Esophagus (tissue), 2 donors: ENCODE measurements around the gene CRIP2. TPM values are rescaled to one million over a fixed set of nuclear protein-coding genes. Genes with fewer than 3 reads are reported as not detected.
A peak's percentile ranks its signal among the peaks of the same experiment; 100 is the strongest.

ENCODE experiments used
- H3K27ac ChIP-seq, 2 donors: one replicate each; pipeline ENCODE4 v1.5.1; 2013; ENCODE audit warnings: low read depth in 2 of 2, mild to moderate bottlenecking in 2 of 2, inconsistent platforms in 1 of 2, low read length in 1 of 2, moderate library complexity in 1 of 2
- H3K27me3 ChIP-seq, 2 donors: one replicate each; pipeline ENCODE4 v1.6.1; 2013; ENCODE audit warnings: low read length in 2 of 2, control low read depth in 1 of 2, mild to moderate bottlenecking in 1 of 2; ENCODE audit not compliant: insufficient read depth in 2 of 2, control insufficient read depth in 1 of 2
- H3K36me3 ChIP-seq, 2 donors: one replicate each; pipeline ENCODE4 v1.6.1; 2013; ENCODE audit warnings: low read length in 1 of 2; ENCODE audit not compliant: control insufficient read depth in 2 of 2, insufficient read depth in 2 of 2
- H3K4me1 ChIP-seq, 2 donors: one replicate each; pipeline ENCODE4 v1.6.1; 2013; ENCODE audit warnings: low read length in 1 of 2; ENCODE audit not compliant: control insufficient read depth in 2 of 2, insufficient read depth in 2 of 2
- H3K4me3 ChIP-seq, 2 donors: one replicate each; pipeline ENCODE4 v1.5.1; 2013; ENCODE audit warnings: low read length in 2 of 2, mild to moderate bottlenecking in 2 of 2, low read depth in 1 of 2, moderate library complexity in 1 of 2
- H3K9me3 ChIP-seq, 2 donors: one replicate each; pipeline ENCODE4 v1.6.1; 2013; ENCODE audit warnings: mild to moderate bottlenecking in 2 of 2, low read depth in 1 of 2, low read length in 1 of 2, moderate library complexity in 1 of 2; ENCODE audit not compliant: control insufficient read depth in 2 of 2, insufficient read depth in 1 of 2
- WGBS, 2 donors: extraction: QIAGEN DNeasy Blood & Tissue Kit; methylation state at CpG; one replicate each; pipeline ENCODE4 v1.1.7; 2013; 5-methylcytosine and 5-hydroxymethylcytosine counted together
- polyA plus RNA-seq, 2 donors: library from polyadenylated mRNA; stranded (reverse); fragments of 200-250 nt; gene quantifications; one replicate each; pipeline ENCODE4 v1.2.3, GENCODE V29; 2013
- donor health status: healthy with polysubstance abuse.
- donor health status: Bipolar disorder and iron deficiency.

CRIP2 gene
- polyA plus RNA-seq, 2 donors: 99.5 to 145 TPM

DNA sequence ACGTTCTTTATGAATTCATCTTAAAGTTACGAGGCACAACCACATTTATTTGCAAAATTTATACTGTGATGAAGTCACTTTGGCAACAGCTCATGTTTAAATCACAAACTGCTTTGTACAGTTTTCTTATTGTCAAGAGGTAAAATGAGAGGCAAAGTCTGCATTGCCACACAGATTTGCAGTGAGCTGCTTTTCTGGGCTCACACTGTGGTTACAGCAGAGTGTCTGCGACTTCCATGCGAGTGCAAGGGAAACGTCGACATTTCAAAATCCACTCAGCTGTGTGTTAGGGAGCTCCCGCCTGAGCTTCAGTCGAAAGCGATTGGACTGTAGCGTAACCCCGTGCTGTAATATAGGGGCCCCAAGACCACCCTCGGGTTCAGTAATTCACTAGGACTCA lies 42.0 kb upstream of the CRIP2 start:
- Histone ChIP-seq H3K4me1 (peaks cover 0 to 10% of the 10 kb centered on the region in 2 donors), H3K27ac (no peak overlapping the region), H3K4me3 (no peak overlapping the region), H3K9me3 (peaks cover 0 to 5% of the 10 kb centered on the region in 2 donors), H3K27me3 (no peaks in the 10 kb centered on the region), H3K36me3 (peaks cover 0 to 3% of the 10 kb centered on the region in 2 donors)
- WGBS, 2 donors: 89 to 90% methylated on average over 12 of the region's 12 CpGs

DNA sequence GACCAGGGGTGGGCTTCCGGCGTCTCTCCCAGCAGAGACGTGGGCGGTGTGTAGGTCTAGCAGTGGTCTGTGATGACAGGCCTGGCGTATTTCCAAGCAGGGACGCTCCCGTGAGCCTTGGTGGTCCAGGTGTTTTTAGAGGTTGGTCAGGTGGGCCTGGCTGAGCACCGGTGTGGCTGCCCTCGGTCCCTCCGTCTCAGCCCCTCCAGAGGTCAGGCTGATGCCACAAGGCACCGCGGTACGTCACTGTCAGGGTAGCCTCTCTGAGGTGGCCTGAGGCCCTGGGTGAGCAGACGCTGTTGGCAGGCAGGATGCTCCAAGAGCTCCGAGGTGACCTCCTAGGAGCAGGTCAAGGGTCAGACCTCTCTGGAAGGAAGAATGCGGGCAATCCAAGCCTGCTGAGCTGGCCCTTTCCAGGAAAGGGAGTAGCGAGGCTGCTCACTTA lies 41.4 kb upstream of the CRIP2 start:
- 81 to 84% methylated on average over 17 of the region's 17 CpGs for WGBS, 2 donors
- H3K4me1 ChIP-seq: peaks cover 0 to 10% of the 10 kb centered on the region in 2 donors
- peaks cover 0 to 3% of the 10 kb centered on the region in 2 donors for H3K36me3 ChIP-seq
- no peak overlapping the region for H3K4me3 ChIP-seq
- no peak overlapping the region for H3K27ac ChIP-seq
- no peaks in the 10 kb centered on the region for H3K27me3 ChIP-seq
- peaks cover 0 to 5% of the 10 kb centered on the region in 2 donors for H3K9me3 ChIP-seq

DNA sequence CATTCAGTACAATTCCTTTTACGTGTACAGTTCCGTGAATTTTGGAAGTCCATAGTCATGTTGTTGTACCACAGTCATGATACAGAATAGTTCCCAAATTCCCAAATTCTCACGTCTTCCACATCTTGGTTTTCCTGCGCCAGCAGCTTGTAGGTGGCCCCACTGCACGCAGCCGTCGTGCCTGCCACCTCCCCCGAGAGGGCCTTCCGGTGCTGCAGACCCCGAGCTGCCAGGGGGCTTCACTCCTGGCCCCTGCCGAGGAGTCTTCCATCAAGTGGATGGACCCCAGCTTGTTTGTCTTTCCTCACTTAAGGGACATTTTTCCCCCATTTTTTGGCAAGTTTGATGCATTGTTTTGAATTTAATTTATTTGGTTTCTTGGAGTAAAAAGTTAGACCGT lies 38.2 kb upstream of the CRIP2 start:
- H3K9me3 ChIP-seq: peaks cover 0 to 5% of the 10 kb centered on the region in 2 donors
- H3K27ac ChIP-seq: no peak overlapping the region
- H3K4me1 ChIP-seq: peaks cover 3 to 17% of the 10 kb centered on the region in 2 donors
- peaks cover 0 to 10% of the 10 kb centered on the region in 2 donors for H3K36me3 ChIP-seq
- H3K4me3 ChIP-seq: no peak overlapping the region
- H3K27me3 ChIP-seq: no peaks in the 10 kb centered on the region
- 88 to 90% methylated on average over 12 of the region's 12 CpGs for whole genome bisulfite sequencing, 2 donors

DNA sequence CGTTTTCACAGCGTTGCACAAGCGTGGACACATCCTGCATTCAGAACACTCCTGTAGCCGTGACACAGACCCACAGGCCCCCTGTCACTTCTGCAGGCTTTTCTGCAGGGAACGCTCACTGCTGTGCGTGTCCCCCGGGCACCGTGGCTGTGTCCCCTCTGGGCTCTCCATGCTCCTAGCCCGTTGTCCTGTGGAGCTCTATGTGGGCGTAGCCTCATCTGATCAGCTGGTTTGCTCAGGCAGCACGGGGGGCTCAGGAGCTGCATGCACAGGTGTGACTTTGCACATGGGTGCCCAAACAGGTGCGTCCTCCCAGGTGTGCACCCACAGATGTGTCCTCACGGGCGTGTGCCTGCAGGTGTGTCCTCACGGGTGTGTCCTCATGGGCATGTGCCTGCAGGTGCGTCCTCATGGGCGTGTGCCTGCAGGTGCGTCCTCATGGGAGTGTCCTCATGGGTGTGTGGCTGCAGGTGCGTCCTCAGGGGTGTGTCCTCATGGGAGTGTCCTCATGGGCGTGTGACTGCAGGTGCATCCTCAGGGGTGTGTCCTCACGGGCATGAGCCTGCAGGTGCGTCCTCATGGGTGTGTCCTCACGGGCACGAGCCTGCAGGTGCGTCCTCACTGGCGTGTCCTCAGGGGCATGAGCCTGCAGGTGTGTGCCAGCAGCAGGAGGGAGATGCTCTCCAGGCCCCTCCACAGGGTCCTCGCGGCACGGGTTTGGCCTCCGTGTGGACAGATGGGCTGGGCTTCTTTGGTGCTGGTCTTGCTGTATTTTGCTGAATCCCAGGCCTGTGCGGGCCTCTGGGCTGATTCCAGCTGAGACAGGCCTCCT lies 37.5 kb upstream of the CRIP2 start:
- Histone ChIP-seq H3K27me3 (no peaks in the 10 kb centered on the region), H3K9me3 (peaks cover 0 to 5% of the 10 kb centered on the region in 2 donors), H3K27ac (peak overlapping the region; percentile 8 to 11), H3K36me3 (peaks cover 0 to 10% of the 10 kb centered on the region in 2 donors), H3K4me3 (no peak overlapping the region), H3K4me1 (peaks cover 3 to 17% of the 10 kb centered on the region in 2 donors)
- 71 to 83% methylated on average over 30 to 31 of the region's 31 CpGs for WGBS, 2 donors

DNA sequence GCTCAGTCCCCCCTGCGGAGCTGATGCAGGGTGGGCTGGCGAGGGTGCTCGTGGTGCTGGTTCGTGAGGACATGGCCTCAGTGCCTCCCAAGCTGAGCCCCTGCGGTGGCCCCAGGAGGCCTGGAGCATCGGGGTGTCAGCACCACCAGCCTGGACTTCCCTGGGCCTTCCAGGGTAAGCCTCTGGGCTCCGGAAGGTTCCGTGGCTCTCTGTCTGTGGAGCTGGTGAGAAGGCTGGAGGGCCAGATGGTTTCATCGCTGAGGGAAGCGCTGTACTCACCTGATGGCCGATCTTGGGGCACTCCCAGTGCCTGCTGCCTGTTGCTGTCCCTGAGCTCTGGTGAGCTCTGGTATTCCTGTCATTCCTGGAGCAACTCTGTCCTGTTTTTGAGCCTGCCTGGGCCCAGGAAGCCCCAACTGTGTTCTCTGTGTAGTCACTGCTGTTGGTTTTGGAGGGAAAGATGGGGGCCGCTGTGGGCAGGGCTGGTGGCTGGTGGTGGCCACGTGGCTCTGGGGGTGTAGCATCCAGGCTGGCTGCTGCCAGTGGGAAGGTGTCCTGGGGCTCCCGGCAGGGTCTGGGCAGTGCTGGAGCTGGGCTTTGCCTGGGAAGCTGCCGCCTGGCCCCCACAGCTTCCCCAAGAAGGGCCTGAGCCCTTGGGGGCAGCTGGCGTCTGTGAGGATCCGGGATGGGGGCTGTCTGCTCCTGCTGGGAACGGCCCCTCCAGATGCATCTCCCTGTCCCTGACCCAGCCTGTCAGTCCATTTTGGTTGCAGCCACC lies 36.7 kb upstream of the CRIP2 start:
- H3K27me3 ChIP-seq: no peaks in the 10 kb centered on the region
- H3K4me1 ChIP-seq: peaks cover 3 to 17% of the 10 kb centered on the region in 2 donors
- WGBS, 2 donors: 93 to 95% methylated on average over 18 of the region's 18 CpGs
- H3K9me3 ChIP-seq: peaks cover 0 to 5% of the 10 kb centered on the region in 2 donors
- no peak overlapping the region for H3K4me3 ChIP-seq
- H3K36me3 ChIP-seq: peaks cover 0 to 10% of the 10 kb centered on the region in 2 donors
- peak overlapping the region; percentile 8 to 11 for H3K27ac ChIP-seq

DNA sequence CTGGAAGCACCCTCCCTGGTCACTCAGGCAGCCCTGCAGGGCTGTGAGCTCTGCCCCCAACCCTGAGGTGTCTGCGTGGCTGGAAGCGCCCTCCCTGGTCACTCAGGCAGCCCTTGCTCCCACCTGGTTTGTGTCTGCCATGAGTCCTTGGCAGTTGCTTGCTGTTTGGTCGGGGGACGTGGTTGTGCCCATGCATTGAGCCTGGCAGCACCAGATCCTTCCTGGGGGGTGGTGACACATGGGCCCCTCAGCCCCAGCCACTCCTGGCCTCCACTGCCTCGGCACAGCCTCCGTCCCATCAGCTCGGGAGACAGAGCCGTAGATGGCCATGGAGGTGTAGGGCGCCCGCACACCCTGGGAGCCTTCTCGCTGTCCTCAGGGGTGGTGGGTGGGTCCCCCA lies 35.4 kb upstream of the CRIP2 start:
- peaks cover 0 to 5% of the 10 kb centered on the region in 2 donors for H3K9me3 ChIP-seq

DNA sequence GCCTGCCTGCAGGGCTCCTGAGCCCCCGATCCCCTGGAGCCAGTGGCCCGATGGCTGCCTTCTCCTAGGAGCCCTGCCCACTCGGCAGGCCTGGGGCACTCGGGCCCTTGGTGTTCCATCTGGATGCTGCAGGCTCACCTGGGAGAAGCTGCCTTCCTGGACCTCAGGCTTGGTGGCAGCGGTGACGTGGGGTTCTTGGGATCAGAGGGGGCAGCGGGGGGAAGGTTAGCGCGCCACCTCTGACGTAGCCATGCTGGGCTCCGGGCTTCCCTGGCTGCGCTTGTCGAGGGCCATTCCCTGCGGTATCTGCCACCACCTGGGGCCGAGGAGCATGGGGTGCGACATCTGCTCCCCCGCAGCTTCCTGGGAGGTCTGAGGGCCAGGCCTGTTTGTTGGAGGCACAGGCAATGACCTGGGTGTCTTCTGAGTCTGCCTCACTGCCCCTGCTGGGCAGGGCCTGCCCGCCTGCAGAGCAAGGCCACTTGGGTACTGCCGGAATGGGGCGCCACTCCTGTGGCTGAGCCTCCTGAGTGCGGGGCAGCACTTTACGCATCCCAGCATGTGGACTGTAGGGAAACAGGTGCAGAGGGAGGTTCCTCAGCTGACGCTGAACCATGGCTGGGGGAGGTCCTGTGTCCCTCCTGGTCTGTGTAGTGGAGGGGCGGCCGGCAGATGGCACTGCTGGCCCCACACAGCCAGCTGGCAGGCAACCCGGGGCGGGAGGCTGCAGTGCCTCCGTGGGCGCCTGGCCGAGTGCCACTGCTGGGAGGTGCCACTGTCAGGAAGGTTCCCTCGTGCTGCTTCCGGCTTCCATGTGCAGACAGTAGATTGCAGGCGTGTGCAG lies 34.7 kb upstream of the CRIP2 start:
- Histone ChIP-seq H3K4me3 (no peak overlapping the region), H3K4me1 (peaks cover 3 to 17% of the 10 kb centered on the region in 2 donors), H3K36me3 (peaks cover 0 to 10% of the 10 kb centered on the region in 2 donors), H3K27ac (no peak overlapping the region), H3K9me3 (peaks cover 0 to 5% of the 10 kb centered on the region in 2 donors), H3K27me3 (no peaks in the 10 kb centered on the region)
- whole genome bisulfite sequencing, 2 donors: 81 to 84% methylated on average over 33 of the region's 33 CpGs

More for the DNA sequence above, 35.4 kb upstream of the CRIP2 start:
- H3K36me3 ChIP-seq: peaks cover 0 to 10% of the 10 kb centered on the region in 2 donors
- 92 to 96% methylated on average over 11 of the region's 11 CpGs for WGBS, 2 donors
- H3K27me3 ChIP-seq: no peaks in the 10 kb centered on the region
- H3K4me1 ChIP-seq: peaks cover 3 to 17% of the 10 kb centered on the region in 2 donors
- H3K27ac ChIP-seq: no peak overlapping the region
- no peak overlapping the region for H3K4me3 ChIP-seq

DNA sequence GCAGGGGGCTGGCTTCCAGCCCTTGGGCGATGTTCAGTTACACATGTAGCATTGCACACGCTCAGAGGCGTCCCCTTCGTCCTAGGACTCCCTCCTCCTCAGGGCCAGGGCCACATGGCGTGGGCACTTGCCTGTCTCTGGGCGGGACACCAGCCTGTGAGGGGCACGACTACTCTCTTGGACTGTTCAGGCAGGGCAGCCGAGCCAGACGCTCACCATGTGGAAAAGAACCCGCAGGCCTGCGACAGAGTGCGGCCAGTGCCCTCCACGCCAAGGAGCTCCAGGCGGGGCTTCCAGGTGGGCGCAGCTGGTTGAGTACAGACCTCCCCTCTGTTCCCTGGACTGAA lies 34.1 kb upstream of the CRIP2 start:
- peaks cover 3 to 17% of the 10 kb centered on the region in 2 donors for H3K4me1 ChIP-seq
- H3K27ac ChIP-seq: no peak overlapping the region
- H3K36me3 ChIP-seq: peaks cover 0 to 14% of the 10 kb centered on the region in 2 donors
- peaks cover 0 to 5% of the 10 kb centered on the region in 2 donors for H3K9me3 ChIP-seq
- H3K4me3 ChIP-seq: no peak overlapping the region
- 86 to 96% methylated on average over 15 of the region's 15 CpGs for WGBS, 2 donors
- H3K27me3 ChIP-seq: no peaks in the 10 kb centered on the region

DNA sequence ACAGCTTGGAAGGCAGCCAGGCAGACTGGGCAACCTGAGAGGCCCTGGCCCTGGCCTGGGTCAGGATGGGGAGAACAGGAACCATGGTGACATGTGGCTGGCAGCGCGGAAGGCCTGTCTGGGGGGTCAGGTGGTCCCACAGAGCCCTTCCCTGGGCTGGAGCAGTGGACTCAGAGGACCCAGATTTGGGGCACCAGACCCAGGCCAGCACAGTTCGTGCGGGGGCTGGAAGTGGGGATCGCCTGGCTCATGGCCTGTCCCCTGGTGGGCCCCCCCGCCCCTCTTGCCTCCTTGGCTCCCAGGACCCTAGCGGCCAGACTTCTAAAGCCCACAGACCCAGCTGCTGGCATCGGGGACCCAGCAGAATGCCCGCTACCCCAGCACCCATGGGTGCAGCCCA lies 33.6 kb upstream of the CRIP2 start:
- peaks cover 3 to 17% of the 10 kb centered on the region in 2 donors for H3K4me1 ChIP-seq
- WGBS, 2 donors: 97 to 98% methylated on average over 9 of the region's 9 CpGs
- H3K9me3 ChIP-seq: peaks cover 0 to 5% of the 10 kb centered on the region in 2 donors
- H3K27ac ChIP-seq: no peak overlapping the region
- H3K4me3 ChIP-seq: no peak overlapping the region
- H3K27me3 ChIP-seq: no peaks in the 10 kb centered on the region
- peaks cover 0 to 14% of the 10 kb centered on the region in 2 donors for H3K36me3 ChIP-seq
